Keratinocyte (primary cell): ENCODE measurements around the gene OR5A2. TPM values are rescaled to one million over a fixed set of nuclear protein-coding genes. Genes with fewer than 3 reads are reported as not detected.

Experiments used
- DNase-seq: peaks from one replicate; pipeline ENCODE4 v3.0.0-alpha.2; 2011; ENCODE audit warnings: low read depth, missing footprints, low spot score
- FAIRE-seq: peaks from 2 replicates; lab custom pipeline; 2011; peaks lifted over from hg19 to GRCh38; lab: Jason Lieb, UNC
- H2AFZ ChIP-seq: 2 replicates; pipeline ENCODE4 v1.6.0; 2012; ENCODE audit warnings: low read length, control low read depth, inconsistent platforms; ENCODE audit not compliant: control insufficient read depth
- H3K27ac ChIP-seq: 2 replicates; pipeline ENCODE4 v1.5.1; 2011; ENCODE audit warnings: low read length; ENCODE audit not compliant: control insufficient read depth, insufficient read depth
- H3K27me3 ChIP-seq: 3 replicates; pipeline ENCODE4 v1.6.0; 2011; ENCODE audit warnings: low read length; ENCODE audit not compliant: control insufficient read depth, insufficient read depth; ENCODE audit errors: extremely low read depth
- H3K36me3 ChIP-seq, 2 experiments: 2 replicates in 1 of 2; 3 replicates in 1 of 2; pipeline ENCODE4 v1.5.1; 2011; ENCODE audit warnings: low read length in 2 of 2, mild to moderate bottlenecking in 1 of 2; ENCODE audit not compliant: control insufficient read depth in 2 of 2, insufficient read depth in 2 of 2; ENCODE audit errors: extremely low read depth in 1 of 2
- H3K4me1 ChIP-seq: 3 replicates; pipeline ENCODE4 v1.5.1; 2011; ENCODE audit warnings: low read length; ENCODE audit not compliant: control insufficient read depth, insufficient read depth; ENCODE audit errors: extremely low read depth
- H3K4me2 ChIP-seq: 3 replicates; pipeline ENCODE4 v1.6.0; 2011; ENCODE audit warnings: low read depth, low read length; ENCODE audit not compliant: control insufficient read depth, insufficient read depth; ENCODE audit errors: extremely low read depth
- H3K4me3 ChIP-seq, 3 experiments: fragments of 200-600 bp in 1 of 3; sonication (generic) in 1 of 3; 2 replicates in 2 of 3; 3 replicates in 1 of 3; pipeline ENCODE4 v1.5.1; 2011 to 2016; ENCODE audit warnings: low read length in 3 of 3, mild to moderate bottlenecking in 3 of 3, control low read depth in 2 of 3, inconsistent platforms in 1 of 3, low read depth in 1 of 3, mixed read lengths in 1 of 3, mixed run types in 1 of 3, moderate library complexity in 1 of 3; ENCODE audit not compliant: control insufficient read depth in 2 of 3, insufficient read depth in 2 of 3; ENCODE audit errors: extremely low read depth in 1 of 3
- H3K79me2 ChIP-seq: 2 replicates; pipeline ENCODE4 v1.6.0; 2012; ENCODE audit warnings: low read length; ENCODE audit not compliant: control insufficient read depth, insufficient read depth
- H3K9ac ChIP-seq: 3 replicates; pipeline ENCODE4 v1.6.0; 2011; ENCODE audit warnings: low read length; ENCODE audit not compliant: control insufficient read depth, insufficient read depth; ENCODE audit errors: extremely low read depth
- H3K9me1 ChIP-seq: 3 replicates; pipeline ENCODE4 v1.6.0; 2011; ENCODE audit warnings: low read length; ENCODE audit not compliant: control insufficient read depth, insufficient read depth; ENCODE audit errors: extremely low read depth
- H3K9me3 ChIP-seq: 2 replicates; pipeline ENCODE4 v1.5.1; 2012; ENCODE audit warnings: low read depth, low read length; ENCODE audit not compliant: control insufficient read depth
- H4K20me1 ChIP-seq: 3 replicates; pipeline ENCODE4 v1.6.0; 2011; ENCODE audit warnings: low read length; ENCODE audit not compliant: control insufficient read depth, insufficient read depth; ENCODE audit errors: extremely low read depth
- CTCF ChIP-seq, 3 experiments: IDR thresholded peaks in 1 of 3; conservative IDR thresholded peaks in 1 of 3; optimal IDR thresholded peaks in 1 of 3; 2 replicates in 2 of 3; 3 replicates in 1 of 3; pipeline versions ENCODE3 to v1.5.1; 2011; ENCODE audit warnings: low read length in 3 of 3, mild to moderate bottlenecking in 3 of 3, moderate library complexity in 2 of 3, control low read depth in 1 of 3, inconsistent platforms in 1 of 3; ENCODE audit not compliant: insufficient read depth in 2 of 3; ENCODE audit errors: extremely low read depth in 1 of 3
- EZH2 ChIP-seq: IDR thresholded peaks from one replicate; pipeline ENCODE4 v1.6.1; 2012; ENCODE audit warnings: inconsistent platforms, mild to moderate bottlenecking, low read length, moderate library complexity
- dilution Hi-C: fragments of 300-500 bp; cut with MboI; formaldehyde crosslinking; loops from one replicate; pipeline ENCODE4 v1.7.0; 2020; ENCODE audit warnings: low sequenced_read_pairs; ENCODE audit not compliant: extremely low pct_ligation_motif_present
- polyA plus RNA-seq, 5 experiments: library from polyadenylated mRNA; depleted of rRNA in 3 of 5; stranded (reverse) in 3 of 5; stranded (forward) in 1 of 5; unstranded in 1 of 5; fragments of >200 nt; gene quantifications; 1 replicate in 1 of 5; 2 replicates in 3 of 5; 3 replicates in 1 of 5; pipeline versions ENCODE4 v1.2.1 to v1.2.3, GENCODE V29; 2011 to 2012; ENCODE audit warnings: missing spikeins in 2 of 5, low read depth in 1 of 5, low replicate concordance in 1 of 5

The OR5A2 gene
- polyA plus RNA-seq, 1 donor (not counting 4 experiments of a cell fraction or from before 2014, with no cell fraction given): not detected

GRCh38 chr11:59413646-59414045, 12.6 kb downstream of the OR5A2 start:
- Histone ChIP-seq H3K9me1 (no peaks in the 10 kb centered on the region), H2AFZ (no peak overlapping the region), H3K9me3 (no peaks in the 10 kb centered on the region), H3K36me3 (no peaks in the 10 kb centered on the region), H4K20me1 (no peaks in the 10 kb centered on the region), H3K4me1 (no peaks in the 10 kb centered on the region), H3K4me3 (no peak overlapping the region), H3K27me3 (no peaks in the 10 kb centered on the region), H3K9ac (no peak overlapping the region), H3K79me2 (no peaks in the 10 kb centered on the region), H3K27ac (no peak overlapping the region), H3K4me2 (no peak overlapping the region)
- dilution Hi-C loops: no loop called here
- DNase-seq: no peak
- FAIRE-seq: no peak
- TF ChIP-seq EZH2 (no peak), CTCF (optimal IDR thresholded peaks at IDR 0.05 in 1 of 3, IDR thresholded peaks at IDR 0.05 in 1 of 3, conservative IDR thresholded peaks at IDR 0.05 in 1 of 3; ENCODE audit: extremely low read depth in 1 of 3, insufficient read depth in 2 of 3, low read length in 3 of 3) (no peak)

GRCh38 chr11:59403546-59403945, 22.7 kb downstream of the OR5A2 start:
- Histone ChIP-seq H2AFZ (no peak overlapping the region), H3K4me3 (no peak overlapping the region), H3K4me1 (no peaks in the 10 kb centered on the region), H3K27ac (no peak overlapping the region), H4K20me1 (no peaks in the 10 kb centered on the region), H3K27me3 (no peaks in the 10 kb centered on the region), H3K9me1 (no peaks in the 10 kb centered on the region), H3K9ac (no peak overlapping the region), H3K9me3 (peaks cover 2% of the 10 kb centered on the region), H3K4me2 (no peak overlapping the region), H3K79me2 (no peaks in the 10 kb centered on the region), H3K36me3 (no peaks in the 10 kb centered on the region)
- dilution Hi-C loops: no loop called here
- TF ChIP-seq CTCF (optimal IDR thresholded peaks at IDR 0.05 in 1 of 3, IDR thresholded peaks at IDR 0.05 in 1 of 3, conservative IDR thresholded peaks at IDR 0.05 in 1 of 3; ENCODE audit: extremely low read depth in 1 of 3, insufficient read depth in 2 of 3, low read length in 3 of 3) (no peak), EZH2 (no peak)
- DNase-seq: no peak
- no peak for FAIRE-seq
